Right lobe of liver (tissue), 6 donors: ENCODE results near the gene TAF11L3. TPM values are rescaled to one million over a fixed set of nuclear protein-coding genes. Genes with fewer than 3 reads are reported as not detected.
"Not testable (repeated sequence)": the region's sequence is repeated elsewhere in the genome, so short reads cannot be mapped to it uniquely, and the experiment has no call there.

Experiments
- ATAC-seq, 4 donors: fragments of 200-7000 bp; cut with Tn5 transposase; one replicate each; pipeline ENCODE4 v1.9.1; 2020; ENCODE audit warnings: mild to moderate bottlenecking in 4 of 4, moderate library complexity in 4 of 4
- DNase-seq, 3 donors: peaks; one replicate each; pipeline ENCODE4 v3.0.0-alpha.2; 2020
- H3K27ac ChIP-seq, 3 donors: fragments of 200-600 bp; one replicate each; pipeline ENCODE4 v1.8.0; 2022
- H3K27me3 ChIP-seq, 2 donors: fragments of 200-600 bp; one replicate each; pipeline ENCODE4 v1.8.0; 2022
- H3K36me3 ChIP-seq, 4 donors: fragments of 200-600 bp; sonication (generic) in 1 of 4; one replicate each; pipeline versions ENCODE4 v1.5.1 to v1.8.0; 2017 to 2022; ENCODE audit warnings: control low read depth in 1 of 4
- H3K4me1 ChIP-seq, 4 donors: fragments of 200-600 bp; sonication (generic) in 1 of 4; one replicate each; pipeline versions ENCODE4 v1.5.1 to v1.8.0; 2017 to 2022; ENCODE audit warnings: control low read depth in 1 of 4
- H3K4me3 ChIP-seq, 3 donors: fragments of 200-600 bp; one replicate each; pipeline ENCODE4 v1.8.0; 2022
- H3K9me3 ChIP-seq, 4 donors: fragments of 200-600 bp; sonication (generic) in 1 of 4; one replicate each; pipeline versions ENCODE4 v1.5.1 to v1.8.0; 2017 to 2022; ENCODE audit warnings: control low read depth in 1 of 4
- CTCF ChIP-seq, 4 donors: fragments of 200-600 bp in 3 of 4; fragments of 450-650 bp in 1 of 4; IDR thresholded peaks; one replicate each; pipeline versions ENCODE4 v1.5.1 to v1.8.0; 2016 to 2022; ENCODE audit warnings: antibody characterized with exemption in 4 of 4, mild to moderate bottlenecking in 2 of 4
- POLR2A ChIP-seq: fragments of 450-650 bp; IDR thresholded peaks from one replicate; pipeline ENCODE4 v1.6.1; 2017; ENCODE audit warnings: antibody characterized with exemption, mild to moderate bottlenecking
- WGBS: methylation state at CpG from one replicate; pipeline ENCODE4 v1.1.6; 2018; ENCODE audit warnings: low coverage, low lambda C conversion rate; ENCODE audit not compliant: insufficient coverage; ENCODE audit errors: missing lambda C conversion rate; 5-methylcytosine and 5-hydroxymethylcytosine counted together
- intact Hi-C, 2 donors: fragments of 100-400 bp; cut with DNase I; formaldehyde crosslinking; loops; one replicate each; pipeline versions ENCODE4 v1.11.2 to v1.14.1; 2022
- long read RNA-seq: library from polyadenylated mRNA; unstranded; transcript quantifications from one replicate; pipeline ENCODE4 v2.0.0, GENCODE V29; 2019
- total RNA-seq, 6 experiments: library from RNA; depleted of rRNA in 2 of 6; stranded (reverse); fragments of >200 nt in 2 of 6; fragmentation: NEBNext Ultra II Directional in 3 of 6; extraction: Animal tissue kit (Norgen Biotek cat#: 25700) in 3 of 6; gene quantifications; one replicate each; pipeline versions ENCODE4 v1.1.0 to v1.2.4, GENCODE V29; 2016 to 2023
- donor health status: DM: no; HTN: yes; CAD: no.
- donor health status: DM: no; HTN: no; CAD: no.
- donor health status: DM: no; HTN: no; CAD: no.
- donor health status: DM: no; HTN: yes; CAD: no.
- donor health status: DM: no; HTN: yes; CAD: no.

TAF11L3 gene
- not detected for total RNA-seq
- long read RNA-seq, result 0 reads

- intact Hi-C loops, result not testable (repeated sequence)
- WGBS, result no CpG with 5 or more reads among the region's 15 CpGs
These were observed at the start of gene TAF11L3 for GRCh38 chr5:17518067-17518466. Gene TAF11L3, plus strand, starts transcription at chr5:17518367.

GRCh38 chr5:17470064-17470463, 48.1 kb upstream of the TAF11L3 start:
- no peaks in the 10 kb centered on the region for H3K4me1 ChIP-seq
- H3K4me3 ChIP-seq, result no peak overlapping the region
- H3K27ac ChIP-seq, result no peak overlapping the region
- no peaks in the 10 kb centered on the region for H3K9me3 ChIP-seq
- intact Hi-C loops, result no loop called here
- TF ChIP-seq CTCF (IDR thresholded peaks at IDR 0.05) (no peak), POLR2A (no peak)
- no peaks in the 10 kb centered on the region for H3K36me3 ChIP-seq
- no peak for DNase-seq
- H3K27me3 ChIP-seq, result no peaks in the 10 kb centered on the region
- ATAC-seq, result no peak

More at GRCh38 chr5:17518067-17518466, at the start of gene TAF11L3:
- not testable (repeated sequence) for ATAC-seq, H3K27ac ChIP-seq, H3K4me3 ChIP-seq, H3K9me3 ChIP-seq, H3K27me3 ChIP-seq, H3K36me3 ChIP-seq, H3K4me1 ChIP-seq, DNase-seq

GRCh38 chr5:17475064-17475463, 43.1 kb upstream of the TAF11L3 start:
- H3K27ac ChIP-seq, H3K4me1 ChIP-seq, H3K9me3 ChIP-seq, H3K27me3 ChIP-seq, ATAC-seq, H3K36me3 ChIP-seq, DNase-seq, H3K4me3 ChIP-seq, intact Hi-C loops: not testable (repeated sequence)

- ATAC-seq (no peak), DNase-seq (no peak)
- Histone ChIP-seq H3K27me3 (no peaks in the 10 kb centered on the region), H3K9me3 (no peaks in the 10 kb centered on the region), H3K4me3 (no peak overlapping the region), H3K27ac (no peak overlapping the region), H3K4me1 (no peaks in the 10 kb centered on the region), H3K36me3 (no peaks in the 10 kb centered on the region)
- TF ChIP-seq CTCF (IDR thresholded peaks at IDR 0.05), result no peak
- intact Hi-C loops, result no loop called here
- 73% methylated on average over 3 of the region's 3 CpGs for WGBS
These were observed 41.1 kb upstream of the TAF11L3 start for GRCh38 chr5:17477043-17477442.

- no peak overlapping the region for H3K27ac ChIP-seq
- H3K9me3 ChIP-seq, result no peaks in the 10 kb centered on the region
- DNase-seq (no peak), ATAC-seq (no peak)
- no peak for TF ChIP-seq CTCF (IDR thresholded peaks at IDR 0.05)
- TF ChIP-seq POLR2A, result no peak
- intact Hi-C loops, result no loop called here
- no peaks in the 10 kb centered on the region for H3K36me3 ChIP-seq
- 57% methylated on average over 7 of the region's 7 CpGs for WGBS
- no peaks in the 10 kb centered on the region for H3K4me1 ChIP-seq
- no peaks in the 10 kb centered on the region for H3K27me3 ChIP-seq
- no peak overlapping the region for H3K4me3 ChIP-seq
These were observed 40.4 kb upstream of the TAF11L3 start for GRCh38 chr5:17477573-17478265.

GRCh38 chr5:17481378-17481777, 36.8 kb upstream of the TAF11L3 start:
- 51% methylated on average over 4 of the region's 4 CpGs for WGBS
- no peak for ATAC-seq
- DNase-seq, result no peak
- Histone ChIP-seq H3K9me3 (no peaks in the 10 kb centered on the region), H3K27ac (no peak overlapping the region), H3K4me1 (no peaks in the 10 kb centered on the region), H3K4me3 (no peak overlapping the region), H3K27me3 (no peaks in the 10 kb centered on the region), H3K36me3 (no peaks in the 10 kb centered on the region)
- intact Hi-C loops, result no loop called here
- TF ChIP-seq POLR2A, result no peak
- TF ChIP-seq CTCF (IDR thresholded peaks at IDR 0.05), result no peak
